B cell (primary cell): ENCODE data around the gene PCK1. TPM values are rescaled to one million over a fixed set of nuclear protein-coding genes. Genes with fewer than 3 reads are reported as not detected.

Experiments used
- ATAC-seq: fragments of 200-7000 bp; cut with Tn5 transposase; one replicate; pipeline ENCODE4 v1.10.0; 2021; ENCODE audit warnings: low read depth, mild to moderate bottlenecking, moderate number of reproducible peaks, moderate library complexity
- CTCF ChIA-PET: fragments of 350-600 bp; sonication (Branson Sonifier 250); formaldehyde crosslinking; loops from one replicate; lab custom pipeline; 2021; ENCODE audit warnings: antibody characterized with exemption, inconsistent platforms; lab: Charles Lee
- POLR2A ChIA-PET: fragments of 350-600 bp; sonication (Branson Sonifier 250); formaldehyde crosslinking; loops from one replicate; lab custom pipeline; 2021; ENCODE audit warnings: antibody characterized with exemption; lab: Charles Lee
- DNase-seq: peaks from one replicate; pipeline ENCODE4 v3.0.0; 2013
- H2AFZ ChIP-seq: 2 replicates; pipeline ENCODE4 v1.6.1; 2012; ENCODE audit warnings: mild to moderate bottlenecking, low read depth, low read length; ENCODE audit not compliant: insufficient read depth, poor library complexity, severe bottlenecking
- H3K27ac ChIP-seq, 2 donors: 1 replicate in 1 of 2; 2 replicates in 1 of 2; pipeline ENCODE4 v1.5.1; 2012 to 2013; ENCODE audit warnings: low read length in 2 of 2, mild to moderate bottlenecking in 2 of 2, moderate library complexity in 1 of 2
- H3K27me3 ChIP-seq, 4 experiments: fragments of 200-600 bp in 1 of 4; sonication (generic) in 1 of 4; replicated peaks in 1 of 4; 1 replicate in 2 of 4; 2 replicates in 2 of 4; pipeline versions ENCODE4 v1.6.1 to v1.7.0; 2013 to 2016; ENCODE audit warnings: low read length in 3 of 4, mild to moderate bottlenecking in 2 of 4, mixed read lengths in 1 of 4, moderate library complexity in 1 of 4; ENCODE audit not compliant: insufficient read depth in 4 of 4, control insufficient read depth in 3 of 4; ENCODE audit errors: control extremely low read depth in 1 of 4
- H3K36me3 ChIP-seq, 2 experiments: replicated peaks in 1 of 2; 1 replicate in 1 of 2; 2 replicates in 1 of 2; pipeline versions ENCODE4 v1.6.1 to v1.7.1; 2013; ENCODE audit warnings: low read length in 1 of 2; ENCODE audit not compliant: insufficient read depth in 2 of 2, control insufficient read depth in 1 of 2; ENCODE audit errors: control extremely low read depth in 1 of 2, extremely low read depth in 1 of 2
- H3K4me1 ChIP-seq, 2 donors: fragments of 200-600 bp in 1 of 2; sonication (generic) in 1 of 2; 1 replicate in 1 of 2; 2 replicates in 1 of 2; pipeline versions ENCODE4 v1.5.1 to v1.6.1; 2013 to 2017; ENCODE audit warnings: low read length in 2 of 2; ENCODE audit not compliant: control insufficient read depth in 2 of 2, insufficient read depth in 2 of 2
- H3K4me2 ChIP-seq: replicated peaks from 2 replicates; pipeline ENCODE3; 2012; ENCODE audit warnings: mild to moderate bottlenecking, low read depth, low read length; ENCODE audit not compliant: poor library complexity, severe bottlenecking
- H3K4me3 ChIP-seq, 5 experiments: fragments of 200-600 bp in 1 of 5; sonication (generic) in 1 of 5; 1 replicate in 3 of 5; 2 replicates in 2 of 5; pipeline versions ENCODE4 v1.5.1 to v1.7.0; 2011 to 2016; ENCODE audit warnings: low read length in 4 of 5, mild to moderate bottlenecking in 4 of 5, low read depth in 2 of 5, control low read depth in 1 of 5, moderate library complexity in 1 of 5; ENCODE audit not compliant: insufficient read depth in 1 of 5; ENCODE audit errors: control extremely low read depth in 1 of 5, extremely low read depth in 1 of 5
- H3K79me2 ChIP-seq: fragments of 200-600 bp; sonication (generic); one replicate; pipeline ENCODE4 v1.6.0; 2016; ENCODE audit warnings: low read length; ENCODE audit not compliant: control insufficient read depth, insufficient read depth
- H3K9ac ChIP-seq: fragments of 200-600 bp; sonication (generic); 2 replicates; pipeline ENCODE4 v1.6.1; 2017; ENCODE audit warnings: mild to moderate bottlenecking, low read length, moderate library complexity
- H3K9me3 ChIP-seq, 3 donors: one replicate each; pipeline versions ENCODE4 v1.6.1 to v1.7.1; 2013; ENCODE audit warnings: low read length in 2 of 3; ENCODE audit not compliant: control insufficient read depth in 2 of 3, insufficient read depth in 1 of 3; ENCODE audit errors: control extremely low read depth in 1 of 3
- H4K20me1 ChIP-seq: 2 replicates; pipeline ENCODE4 v1.6.0; 2012; ENCODE audit warnings: mild to moderate bottlenecking, low read length; ENCODE audit not compliant: insufficient read depth, control insufficient read depth, poor library complexity, severe bottlenecking
- H3K27ac Mint-ChIP-seq: one replicate; pipeline ENCODE4 v1.8.0; 2021; ENCODE audit warnings: mixed read lengths
- H3K27me3 Mint-ChIP-seq: one replicate; pipeline ENCODE4 v1.8.0; 2021; ENCODE audit warnings: mixed read lengths
- H3K4me1 Mint-ChIP-seq: one replicate; pipeline ENCODE4 v1.8.0; 2021; ENCODE audit warnings: mixed read lengths
- H3K4me3 Mint-ChIP-seq: one replicate; pipeline ENCODE4 v1.8.0; 2021; ENCODE audit warnings: mixed read lengths
- H3K9me3 Mint-ChIP-seq: one replicate; pipeline ENCODE4 v1.8.0; 2022; ENCODE audit warnings: mixed read lengths; ENCODE audit not compliant: insufficient read depth
- CTCF ChIP-seq: fragments of 200-600 bp; IDR thresholded peaks from one replicate; pipeline ENCODE4 v1.8.0; 2022; ENCODE audit warnings: antibody characterized with exemption, mild to moderate bottlenecking
- EZH2 ChIP-seq: IDR thresholded peaks from 2 replicates; pipeline ENCODE4 v1.6.1; 2012; ENCODE audit warnings: borderline replicate concordance, low read depth, mild to moderate bottlenecking, moderate library complexity, low read length; ENCODE audit not compliant: insufficient read depth, poor library complexity, severe bottlenecking
- WGBS: methylation state at CpG from one replicate; pipeline ENCODE4 v1.1.5; 2013; ENCODE audit warnings: missing lambda C conversion rate; ENCODE audit not compliant: insufficient coverage; 5-methylcytosine and 5-hydroxymethylcytosine counted together
- intact Hi-C: fragments of 100-400 bp; cut with micrococcal nuclease; formaldehyde crosslinking; loops from one replicate; pipeline ENCODE4 v1.10.0; 2022
- polyA plus RNA-seq: library from polyadenylated mRNA; depleted of rRNA; stranded (reverse); fragments of >200 nt; gene quantifications from 2 replicates; pipeline ENCODE4 v1.2.3, GENCODE V29; 2012
- total RNA-seq, 2 donors: library from RNA; stranded (reverse); fragments of 120-200 nt in 1 of 2; gene quantifications; 1 replicate in 1 of 2; 2 replicates in 1 of 2; pipeline versions ENCODE4 v1.2.3 to v1.2.4, GENCODE V29; 2013 to 2022

The PCK1 gene
- total and polyA plus RNA-seq, 2 donors (not counting 1 experiment from before 2014, with no cell fraction given): not detected

- POLR2A ChIA-PET: no interaction called here
- Histone ChIP-seq H3K9me3 (peaks cover 0 to 6% (median 4%) of the 10 kb centered on the region in 3 donors), H3K79me2 (no peaks in the 10 kb centered on the region), H3K9ac (no peak overlapping the region), H3K4me2 (no peak overlapping the region), H3K4me1 (no peaks in the 10 kb centered on the region), H4K20me1 (no peaks in the 10 kb centered on the region), H2AFZ (no peak overlapping the region), H3K27ac (no peak overlapping the region), H3K27me3 (peaks cover 0 to 10% (median 3%) of the 10 kb centered on the region in 4 experiments), H3K4me3 (no peak overlapping the region), H3K36me3 (no peaks in the 10 kb centered on the region)
- Mint-ChIP-seq H3K27me3 (peaks cover 51% of the 10 kb centered on the region), H3K9me3 (no peaks in the 10 kb centered on the region), H3K4me3 (no peak overlapping the region), H3K27ac (no peak overlapping the region), H3K4me1 (no peaks in the 10 kb centered on the region)
- no peak for TF ChIP-seq CTCF
- DNase-seq (no peak), ATAC-seq (no peak)
- intact Hi-C loops: no loop called here
- 69% methylated on average over 3 of the region's 5 CpGs for WGBS
- CTCF ChIA-PET: no interaction called here
These were observed 25.6 kb upstream of the PCK1 start for GRCh38 chr20:57535297-57535696.

GRCh38 chr20:57536120-57536708, 24.7 kb upstream of the PCK1 start:
- CTCF ChIA-PET: no interaction called here
- Histone ChIP-seq H4K20me1 (no peaks in the 10 kb centered on the region), H3K4me2 (no peak overlapping the region), H3K4me1 (no peaks in the 10 kb centered on the region), H3K27me3 (peaks cover 0 to 10% (median 3%) of the 10 kb centered on the region in 4 experiments), H3K79me2 (no peaks in the 10 kb centered on the region), H3K9ac (no peak overlapping the region), H3K27ac (no peak overlapping the region), H2AFZ (no peak overlapping the region), H3K36me3 (no peaks in the 10 kb centered on the region), H3K9me3 (peaks cover 0 to 6% (median 4%) of the 10 kb centered on the region in 3 donors), H3K4me3 (no peak overlapping the region)
- intact Hi-C loops: no loop called here
- WGBS: no CpG with 5 or more reads among the region's 3 CpGs
- POLR2A ChIA-PET: no interaction called here
- ATAC-seq: no peak
- H3K4me1 Mint-ChIP-seq: no peaks in the 10 kb centered on the region
- H3K4me3 Mint-ChIP-seq: no peak overlapping the region
- no peaks in the 10 kb centered on the region for H3K9me3 Mint-ChIP-seq
- TF ChIP-seq EZH2 (no peak), CTCF (no peak)
- H3K27me3 Mint-ChIP-seq: peaks cover 57% of the 10 kb centered on the region
- no peak overlapping the region for H3K27ac Mint-ChIP-seq
- DNase-seq: no peak
